ENCODE results near the gene FOXL2NB. TPM values are rescaled to one million over a fixed set of nuclear protein-coding genes. Genes with fewer than 3 reads are reported as not detected.

Gene FOXL2NB
- polyA plus RNA-seq, 1 experiment, result 0.13 TPM

DNA sequence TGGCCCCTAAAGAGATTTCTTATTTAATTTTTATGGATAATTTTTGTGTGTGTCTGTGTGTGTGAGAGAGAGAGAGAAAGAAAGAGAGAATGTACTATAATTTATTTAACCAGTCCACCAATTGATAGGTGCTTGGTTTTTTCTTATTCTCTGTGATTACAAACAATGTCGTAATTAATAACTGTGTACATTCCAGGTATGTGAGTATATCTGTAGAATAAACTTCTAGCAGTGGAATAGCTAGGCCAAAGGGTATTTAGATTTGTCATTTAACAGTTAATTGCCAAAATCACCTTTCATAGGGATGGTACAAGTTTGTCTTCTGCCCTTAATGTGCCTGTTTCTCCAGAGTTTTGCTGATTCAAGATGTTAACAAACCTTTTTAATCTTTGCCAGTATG lies 35.4 kb upstream of the FOXL2NB start:
- H3K4me3 ChIP-seq (ENCODE audit: low read depth, low read length), result no peak overlapping the region
- TF ChIP-seq, protein P1, sequence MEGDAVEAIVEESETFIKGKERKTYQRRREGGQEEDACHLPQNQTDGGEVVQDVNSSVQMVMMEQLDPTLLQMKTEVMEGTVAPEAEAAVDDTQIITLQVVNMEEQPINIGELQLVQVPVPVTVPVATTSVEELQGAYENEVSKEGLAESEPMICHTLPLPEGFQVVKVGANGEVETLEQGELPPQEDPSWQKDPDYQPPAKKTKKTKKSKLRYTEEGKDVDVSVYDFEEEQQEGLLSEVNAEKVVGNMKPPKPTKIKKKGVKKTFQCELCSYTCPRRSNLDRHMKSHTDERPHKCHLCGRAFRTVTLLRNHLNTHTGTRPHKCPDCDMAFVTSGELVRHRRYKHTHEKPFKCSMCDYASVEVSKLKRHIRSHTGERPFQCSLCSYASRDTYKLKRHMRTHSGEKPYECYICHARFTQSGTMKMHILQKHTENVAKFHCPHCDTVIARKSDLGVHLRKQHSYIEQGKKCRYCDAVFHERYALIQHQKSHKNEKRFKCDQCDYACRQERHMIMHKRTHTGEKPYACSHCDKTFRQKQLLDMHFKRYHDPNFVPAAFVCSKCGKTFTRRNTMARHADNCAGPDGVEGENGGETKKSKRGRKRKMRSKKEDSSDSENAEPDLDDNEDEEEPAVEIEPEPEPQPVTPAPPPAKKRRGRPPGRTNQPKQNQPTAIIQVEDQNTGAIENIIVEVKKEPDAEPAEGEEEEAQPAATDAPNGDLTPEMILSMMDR (IDR thresholded peaks at IDR 0.05; ENCODE audit: insufficient read depth, low read depth, low read length), result no peak
- ChIA-PET POLR2A (no interaction called here), CTCF (interaction anchor here (0.6 to 14.1 kb wide), 3 partner anchors 8 to 418 kb away, joined by 3 to 291 read pairs (median 4); partner anchors contain the start of gene CEP70)
- no peaks in the 10 kb centered on the region for H3K36me3 ChIP-seq (ENCODE audit: control insufficient read depth, insufficient read depth, low read length)
- no peaks in the 10 kb centered on the region for H3K27me3 ChIP-seq (ENCODE audit: control insufficient read depth, insufficient read depth, low read length)
- DNase-seq (ENCODE audit: low read depth), result no peak

DNA sequence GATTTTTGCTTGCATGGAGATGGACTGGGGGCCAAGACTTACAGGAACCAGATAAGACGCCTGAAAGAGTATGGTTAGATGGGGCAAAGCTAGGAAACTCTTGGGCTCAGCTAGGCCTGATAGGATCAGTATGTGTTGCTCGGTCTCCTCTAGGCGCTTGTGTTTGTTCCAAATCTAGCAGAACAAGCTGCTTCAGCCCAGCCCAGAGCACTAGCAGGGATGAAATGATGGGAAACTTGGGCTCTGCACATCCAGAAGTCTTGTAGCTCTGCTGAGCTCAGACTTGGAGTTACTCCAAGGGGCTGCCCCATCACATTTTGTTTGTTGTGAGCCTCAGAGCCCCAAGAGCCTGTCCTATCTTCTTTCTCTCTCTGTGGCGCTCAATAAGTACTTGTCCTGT lies 34.8 kb upstream of the FOXL2NB start:
- TF ChIP-seq, protein P1 (IDR thresholded peaks at IDR 0.05; ENCODE audit: insufficient read depth, low read depth, low read length), result no peak
- ChIA-PET CTCF (interaction anchor here (0.6 to 14.1 kb wide), 4 partner anchors 8 to 419 kb away, joined by 3 to 291 read pairs (median 4); partner anchors contain the start of gene CEP70), POLR2A (no interaction called here)
- Histone ChIP-seq H3K4me3 (ENCODE audit: low read depth, low read length) (no peak overlapping the region), H3K36me3 (ENCODE audit: control insufficient read depth, insufficient read depth, low read length) (no peaks in the 10 kb centered on the region), H3K27me3 (ENCODE audit: control insufficient read depth, insufficient read depth, low read length) (no peaks in the 10 kb centered on the region)
- DNase-seq (ENCODE audit: low read depth), result no peak

DNA sequence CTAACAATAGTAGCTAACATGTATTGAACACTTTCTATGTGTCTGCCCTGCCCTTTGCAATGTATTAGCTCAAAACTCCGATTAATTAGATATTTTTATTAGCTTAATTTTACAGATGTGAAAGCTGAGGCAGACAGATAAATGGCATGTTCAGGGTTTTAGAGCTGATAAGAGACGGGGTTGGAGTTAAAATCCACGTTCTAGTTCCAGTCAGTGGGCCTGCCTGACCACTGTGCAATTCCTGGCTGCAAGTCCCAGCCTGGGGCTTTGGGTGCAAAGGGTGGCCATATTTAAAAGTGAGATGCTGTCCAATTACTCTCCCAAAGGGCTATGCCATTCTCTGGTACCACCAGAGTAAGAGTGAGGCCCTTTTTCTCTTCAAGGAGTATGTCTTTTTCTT lies 33.3 kb upstream of the FOXL2NB start:
- CTCF ChIA-PET, result interaction anchor here (0.6 to 14.1 kb wide), 8 partner anchors 14 to 496 kb away, joined by 3 to 291 read pairs (median 4); partner anchors contain the start of gene CEP70
- POLR2A ChIA-PET, result no interaction called here
- no peak for DNase-seq (ENCODE audit: low read depth)
- no peaks in the 10 kb centered on the region for H3K27me3 ChIP-seq (ENCODE audit: control insufficient read depth, insufficient read depth, low read length)
- TF ChIP-seq, protein P1 (IDR thresholded peaks at IDR 0.05; ENCODE audit: insufficient read depth, low read depth, low read length), result no peak
- no peaks in the 10 kb centered on the region for H3K36me3 ChIP-seq (ENCODE audit: control insufficient read depth, insufficient read depth, low read length)
- H3K4me3 ChIP-seq (ENCODE audit: low read depth, low read length), result no peak overlapping the region

DNA sequence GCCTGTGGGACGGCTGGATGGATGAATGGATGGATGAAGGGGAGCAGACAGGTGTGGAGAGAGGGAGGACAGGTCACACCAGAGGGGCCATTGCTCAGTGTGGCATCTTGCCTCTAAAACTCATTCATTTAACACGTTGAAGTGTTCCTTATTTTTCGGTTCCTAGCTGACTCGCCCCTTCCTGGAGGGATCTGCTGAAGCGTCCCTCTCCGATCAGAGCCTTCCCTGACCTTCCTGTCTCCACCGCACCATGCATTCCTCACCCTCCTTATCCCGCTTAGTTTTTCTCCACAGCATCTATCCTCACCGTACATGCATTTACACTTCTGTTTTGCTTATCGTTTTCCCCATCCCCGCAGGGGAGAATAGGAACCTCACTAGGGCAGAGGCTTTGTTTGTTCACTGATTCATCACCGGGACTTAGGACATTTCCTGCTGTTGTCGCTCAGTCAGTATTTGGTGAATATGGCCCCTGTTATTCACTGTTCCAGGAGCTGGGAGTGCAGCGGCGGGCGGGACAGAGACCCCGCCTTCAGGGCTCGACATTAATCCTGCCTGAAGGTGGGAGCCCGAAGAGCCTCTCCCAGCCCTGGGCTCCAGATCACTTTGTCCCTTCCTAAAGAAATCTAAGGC lies 32.0 kb upstream of the FOXL2NB start:
- Histone ChIP-seq H3K27me3 (ENCODE audit: control insufficient read depth, insufficient read depth, low read length) (peaks cover 2% of the 10 kb centered on the region; the same call in 1 of the 2 replicates), H3K36me3 (ENCODE audit: control insufficient read depth, insufficient read depth, low read length) (no peaks in the 10 kb centered on the region), H3K4me3 (ENCODE audit: low read depth, low read length) (peak overlapping the region; percentile 73)
- no peak for DNase-seq (ENCODE audit: low read depth)
- ChIA-PET POLR2A (interaction anchor here (1.4 kb wide), 1 partner anchor 321 kb away, joined by 6 read pairs; the partner anchor contains the start of gene CEP70), CTCF (interaction anchor here (0.7 to 14.1 kb wide), 76 partner anchors 9 to 600 kb away, joined by 3 to 291 read pairs (median 5); partner anchors contain the start of genes CEP70, ESYT3, FAIM and PIK3CB)
- TF ChIP-seq, protein P1 (IDR thresholded peaks at IDR 0.05; ENCODE audit: insufficient read depth, low read depth, low read length), result no peak
